Adipose tissue (tissue), 3 donors: Measurements from ENCODE around the gene TMC3. TPM values are rescaled to one million over a fixed set of nuclear protein-coding genes. Genes with fewer than 3 reads are reported as not detected.
"Not testable (repeated sequence)": the region's sequence is repeated elsewhere in the genome, so short reads cannot be mapped to it uniquely, and the experiment has no call there.

Source experiments
- H3K27ac ChIP-seq: one replicate; pipeline ENCODE4 v1.5.1; 2013; ENCODE audit warnings: low read depth, low read length
- WGBS, 3 donors: extraction: QIAGEN DNeasy Blood & Tissue Kit; methylation state at CpG; one replicate each; pipeline ENCODE4 v1.1.7; 2013; 5-methylcytosine and 5-hydroxymethylcytosine counted together
- polyA plus RNA-seq, 3 donors: library from polyadenylated mRNA; stranded (reverse); fragments of 200-250 nt; gene quantifications; one replicate each; pipeline ENCODE4 v1.2.3, GENCODE V29; 2013
- donor health status: healthy with polysubstance abuse.
- donor health status: Bipolar disorder and iron deficiency.
- donor health status: healthy.

The TMC3 gene
- polyA plus RNA-seq, 3 donors: 0.01 TPM; not detected in 2

DNA sequence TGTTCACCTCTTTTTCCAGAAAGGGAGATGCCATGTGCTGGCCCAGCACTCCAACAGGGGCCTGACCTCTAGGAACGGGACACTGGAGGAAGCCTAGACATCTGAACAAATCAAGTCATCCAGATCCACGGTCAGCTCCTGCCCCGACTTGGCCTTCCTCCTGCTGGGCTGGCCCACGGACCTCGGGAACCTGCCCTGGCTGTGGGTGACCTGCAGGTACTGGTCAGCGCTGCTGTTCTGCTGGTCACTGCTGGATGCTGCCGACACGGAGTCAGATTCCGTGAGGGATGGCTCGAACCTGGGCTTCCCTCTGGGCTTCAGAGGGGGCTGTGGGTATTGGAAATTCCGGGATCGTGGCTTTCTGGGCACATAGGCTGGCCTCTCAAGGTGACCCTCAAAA is 41.7 kb downstream of the TMC3 start:
- no peak overlapping the region for H3K27ac ChIP-seq
- WGBS, 3 donors: 93 to 97% (median 97%) methylated on average over 12 of the region's 12 CpGs

DNA sequence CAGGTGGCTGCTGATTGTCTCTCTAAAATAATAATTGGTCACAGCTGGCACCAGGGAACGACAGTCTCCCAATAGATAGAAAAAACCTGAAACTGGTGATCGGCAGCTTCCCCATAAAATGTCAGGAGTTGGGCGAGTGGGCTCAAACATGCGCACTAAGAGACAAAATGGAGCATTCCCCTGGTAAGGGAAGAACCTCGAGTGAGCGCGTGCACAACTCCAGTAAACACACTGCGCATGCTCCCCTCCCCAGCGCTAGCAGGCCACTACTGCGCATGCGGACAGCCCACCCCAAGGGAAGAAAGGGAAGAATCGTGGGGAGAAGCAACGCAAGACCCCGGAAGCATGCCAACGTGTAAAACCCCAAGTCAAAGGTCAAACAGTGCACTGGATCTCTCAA is 42.4 kb downstream of the TMC3 start:
- no peak overlapping the region for H3K27ac ChIP-seq
- 92 to 94% (median 93%) methylated on average over 15 of the region's 15 CpGs for WGBS, 3 donors

DNA sequence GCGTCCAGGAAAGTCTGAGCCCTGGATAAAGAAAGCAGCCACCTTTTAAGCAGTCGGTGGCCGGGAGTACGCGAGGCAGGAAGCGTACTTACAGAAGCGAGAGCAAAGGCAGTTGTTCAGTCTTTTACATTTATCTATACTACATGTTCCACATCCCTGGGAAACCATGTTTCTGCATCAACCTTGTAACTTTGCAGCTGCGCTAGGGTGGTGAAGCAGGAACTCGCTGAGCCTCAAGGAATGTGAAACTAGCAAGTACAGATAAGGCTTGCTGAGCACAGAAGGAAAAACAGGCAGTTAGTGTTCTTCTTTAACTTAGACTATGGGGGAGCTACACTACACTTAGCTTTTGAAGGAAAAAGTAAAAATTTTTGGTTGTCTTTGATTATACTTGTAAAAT is 42.9 kb downstream of the TMC3 start:
- not testable (repeated sequence) for H3K27ac ChIP-seq

DNA sequence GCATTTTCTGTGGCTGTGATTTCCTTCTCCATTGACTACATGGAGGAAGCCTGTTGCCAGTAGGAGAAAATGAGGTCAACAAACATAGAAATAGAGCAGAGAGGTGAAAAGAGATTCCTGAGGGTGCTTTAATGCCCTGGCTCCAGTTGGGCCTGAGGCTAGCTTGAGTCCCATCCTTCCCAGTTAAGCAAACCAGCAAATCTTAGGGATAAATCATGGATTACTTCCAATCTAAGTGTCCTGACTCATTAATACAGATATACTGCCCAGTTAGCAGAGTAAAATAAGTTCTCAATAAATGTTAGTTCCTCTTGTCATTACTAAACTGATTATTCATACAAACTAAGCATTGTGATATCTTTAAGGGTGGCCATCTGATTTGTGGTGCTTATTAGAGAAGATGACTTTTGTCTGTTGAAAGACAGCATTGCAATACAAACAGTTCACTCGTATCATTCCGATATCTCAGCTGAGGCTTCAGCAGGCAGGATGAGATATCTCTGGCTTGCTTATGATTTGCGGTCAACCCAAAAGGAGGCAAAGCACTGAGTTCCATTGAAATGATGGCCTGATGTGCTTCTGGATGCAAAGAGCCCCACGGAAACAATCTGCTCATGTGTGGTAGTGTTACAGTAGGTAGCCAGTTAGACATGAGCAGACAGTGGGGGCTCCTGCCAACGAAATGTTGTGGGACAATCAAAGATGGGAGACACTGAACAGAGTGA is 43.5 kb downstream of the TMC3 start:
- 88 to 90% (median 88%) methylated on average over 5 of the region's 5 CpGs for WGBS, 3 donors
- no peak overlapping the region for H3K27ac ChIP-seq

More for the DNA sequence above, 42.9 kb downstream of the TMC3 start:
- WGBS, 3 donors: 58 to 66% (median 65%) methylated on average over 9 of the region's 9 CpGs

- WGBS, 3 donors: 94 to 100% (median 100%) methylated on average over 2 of the region's 2 CpGs
- no peak overlapping the region for H3K27ac ChIP-seq
Observed at GRCh38 chr15:81329446-81329845, 44.6 kb downstream of the TMC3 start.

DNA sequence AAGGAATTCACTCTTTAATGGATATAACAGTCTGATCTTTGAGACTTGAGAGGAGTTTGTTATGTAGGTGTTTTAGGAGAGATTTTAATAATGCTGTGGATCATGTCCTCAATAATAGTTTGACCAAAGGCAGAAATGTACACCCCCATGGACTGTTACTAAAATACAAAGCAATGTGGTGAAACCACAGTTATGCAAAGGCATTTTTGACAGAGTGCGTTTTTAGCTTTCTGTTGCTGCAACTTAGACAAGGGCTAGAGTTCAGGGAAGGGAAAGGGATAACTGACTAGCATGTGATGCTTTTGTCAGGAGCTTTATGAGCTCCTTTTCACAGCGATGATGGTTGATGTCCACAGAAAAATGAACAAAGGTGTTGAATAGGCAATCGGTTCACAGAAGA is 46.5 kb downstream of the TMC3 start:
- WGBS, 3 donors: 60 to 88% (median 65%) methylated on average over 3 of the region's 3 CpGs
- no peak overlapping the region for H3K27ac ChIP-seq

DNA sequence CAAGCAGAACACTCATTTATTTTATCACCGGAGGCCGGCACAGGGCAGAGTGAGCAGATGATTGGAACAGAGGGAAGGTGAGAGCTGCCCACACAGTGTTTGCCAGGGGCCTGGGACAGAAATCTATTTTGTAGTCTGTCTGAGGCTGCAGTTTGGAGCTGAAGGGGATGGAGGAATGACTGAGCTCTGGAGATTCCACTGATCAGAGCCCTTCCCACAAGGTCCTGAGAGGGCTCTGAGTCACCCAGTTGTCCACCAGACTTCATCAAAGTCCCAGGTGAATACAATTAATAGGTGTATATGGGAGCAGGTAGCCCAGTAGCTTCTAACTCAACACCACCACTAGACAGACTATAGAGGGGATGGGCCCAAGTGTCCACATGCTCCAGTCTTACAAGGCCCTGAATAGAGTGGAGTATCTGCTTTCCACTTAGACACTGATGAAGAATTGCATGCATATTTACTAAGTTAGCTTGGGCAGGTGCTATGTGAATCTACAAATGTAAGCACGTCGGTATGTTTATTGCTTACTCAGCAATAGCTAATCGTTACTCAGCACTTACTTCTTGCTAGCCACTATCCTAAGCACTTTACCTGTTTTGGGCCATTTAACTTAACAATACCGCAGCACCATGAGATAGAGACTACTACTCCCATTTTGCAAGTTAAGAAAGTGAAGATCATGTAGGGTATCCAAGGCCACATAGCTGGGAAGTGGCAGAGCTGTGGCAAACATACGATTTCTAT is 47.4 kb downstream of the TMC3 start:
- no peak overlapping the region for H3K27ac ChIP-seq
- WGBS, 3 donors: 65 to 88% (median 86%) methylated on average over 7 of the region's 7 CpGs

- no peak within 1 kb of the TSS for H3K27ac ChIP-seq
- WGBS, 3 donors: 0 to 1% (median 1%) methylated on average over 65 to 67 of the region's 67 CpGs
Observed at GRCh38 chr15:81323944-81324881, 49.8 kb downstream of the TMC3 start, which contains the start of gene STARD5. Gene STARD5, minus strand, starts transcription at chr15:81324141. Its CDS starts 42 bp downstream, at chr15:81324099.

DNA sequence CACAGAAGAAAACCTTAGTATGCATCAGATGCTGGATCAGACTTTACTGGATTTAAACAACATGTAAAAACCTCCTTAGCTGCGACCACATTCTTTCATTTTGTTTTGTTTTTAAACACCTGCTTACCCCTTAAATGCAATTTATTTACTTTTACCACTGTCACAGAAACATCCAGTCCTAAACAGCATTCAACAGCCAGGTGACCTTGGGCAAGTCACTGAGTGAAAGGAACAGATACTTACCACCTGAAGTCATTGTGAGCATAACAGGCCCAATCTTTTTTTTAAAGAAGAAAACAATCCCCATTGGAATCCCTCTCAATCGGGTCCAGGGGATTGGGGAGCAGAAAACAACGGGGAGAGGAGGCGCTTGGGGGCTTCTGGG is 50.5 kb downstream of the TMC3 start:
- no peak overlapping the region for H3K27ac ChIP-seq
- 10 to 15% (median 14%) methylated on average over 4 of the region's 4 CpGs for WGBS, 3 donors

DNA sequence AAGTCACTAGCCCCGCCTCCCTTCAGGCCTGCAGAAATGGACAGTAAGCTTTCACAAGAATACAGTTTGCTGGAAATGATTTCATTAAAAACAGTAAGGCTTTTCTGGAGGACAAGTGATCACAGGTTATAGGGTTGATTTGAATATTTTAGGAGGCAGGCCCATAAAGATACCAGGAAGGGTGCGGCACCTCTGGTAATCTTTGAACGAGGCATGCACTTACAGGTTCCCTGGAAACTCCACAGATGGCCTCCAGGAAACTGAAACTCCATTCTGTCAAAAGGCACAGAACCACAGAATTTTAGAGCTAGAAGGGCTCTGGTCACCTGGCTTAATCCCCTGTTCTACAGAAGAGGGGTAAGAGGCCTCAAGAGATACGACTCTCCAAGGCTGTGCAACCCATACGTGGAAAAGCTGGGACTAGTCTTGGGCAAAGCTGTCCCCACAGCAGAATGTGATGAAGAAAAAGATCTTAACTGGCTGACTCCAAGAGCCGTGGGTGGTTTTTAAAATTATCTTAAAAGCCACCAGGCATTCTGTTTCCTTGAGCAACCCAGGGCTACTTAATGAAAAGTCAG is 51.2 kb downstream of the TMC3 start:
- H3K27ac ChIP-seq: no peak overlapping the region
- 58 to 63% (median 63%) methylated on average over 6 of the region's 6 CpGs for WGBS, 3 donors

DNA sequence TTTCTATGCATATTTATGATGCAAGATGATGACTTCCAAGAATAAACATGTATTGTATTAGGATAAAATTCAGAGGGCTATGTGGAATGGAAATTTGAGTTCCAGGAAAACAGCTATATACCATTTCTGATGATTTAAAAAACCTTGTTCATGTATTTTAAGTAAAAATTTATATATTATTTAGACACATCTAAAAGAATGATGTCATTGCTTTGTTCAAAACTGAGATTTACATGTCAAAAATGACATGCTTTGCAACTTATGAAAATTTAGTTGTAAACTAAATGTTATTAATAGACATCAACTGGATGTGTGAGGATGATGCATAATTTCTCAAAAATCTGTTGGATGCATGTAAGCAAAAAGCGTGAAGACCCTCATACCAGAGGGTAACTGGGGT is 52.3 kb downstream of the TMC3 start:
- WGBS, 3 donors: 96 to 100% (median 100%) methylated on average over 1 of the region's 1 CpG
- no peak overlapping the region for H3K27ac ChIP-seq

DNA sequence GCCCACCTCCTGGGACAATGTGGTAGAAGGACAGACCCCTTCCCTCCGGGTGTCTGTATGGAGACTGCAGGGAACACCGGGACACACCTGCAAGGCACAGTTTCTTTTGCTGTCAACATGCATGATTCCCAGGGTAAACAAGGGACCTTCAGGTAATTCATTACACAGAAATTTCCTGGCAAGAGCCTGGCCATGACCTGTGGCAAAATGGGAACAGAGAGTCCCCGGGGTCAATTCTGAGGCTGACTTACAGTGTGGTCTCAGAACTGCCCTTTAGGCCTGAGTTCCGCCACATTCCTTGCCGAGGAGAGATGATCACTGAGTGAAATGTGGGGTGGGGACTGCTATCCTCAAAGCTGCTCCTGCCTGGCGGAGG is 56.4 kb downstream of the TMC3 start:
- WGBS, 3 donors: 91 to 94% (median 92%) methylated on average over 6 of the region's 6 CpGs
- no peak overlapping the region for H3K27ac ChIP-seq

DNA sequence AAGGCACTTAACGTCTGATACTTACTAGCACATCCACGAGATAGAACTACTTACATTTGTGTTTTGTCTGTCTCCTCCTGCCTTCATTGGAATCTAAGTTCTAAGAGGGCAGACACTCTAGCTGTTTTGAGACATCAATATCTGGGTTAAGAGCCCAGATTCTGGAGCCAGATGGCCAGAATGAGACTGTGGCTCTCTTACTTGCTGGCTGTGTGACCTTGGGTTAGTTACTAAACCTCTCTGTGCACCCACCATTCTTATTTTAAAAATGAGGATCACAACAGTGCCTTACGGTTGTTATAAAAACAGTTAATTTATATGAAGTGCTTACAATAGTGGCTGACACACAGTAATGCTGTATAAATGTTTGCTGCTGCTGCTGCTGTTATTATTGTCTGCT is 57.7 kb downstream of the TMC3 start:
- H3K27ac ChIP-seq: no peak overlapping the region
- 84 to 92% (median 90%) methylated on average over 3 of the region's 3 CpGs for WGBS, 3 donors

- WGBS, 3 donors: 88 to 91% (median 91%) methylated on average over 14 of the region's 14 CpGs
- H3K27ac ChIP-seq: no peak overlapping the region
Observed at GRCh38 chr15:81315452-81316175, 58.4 kb downstream of the TMC3 start.

GRCh38 chr15:81314378-81314777 is 59.6 kb downstream of the TMC3 start:
- H3K27ac ChIP-seq: no peak overlapping the region
- 85 to 92% (median 92%) methylated on average over 5 of the region's 5 CpGs for WGBS, 3 donors

- H3K27ac ChIP-seq: no peak overlapping the region
Observed at GRCh38 chr15:81313686-81314085, 60.3 kb downstream of the TMC3 start.

GRCh38 chr15:81312790-81313543 is 61.0 kb downstream of the TMC3 start:
- WGBS, 3 donors: 56 to 84% (median 61%) methylated on average over 22 of the region's 22 CpGs
- no peak overlapping the region for H3K27ac ChIP-seq

More at GRCh38 chr15:81313686-81314085, 60.3 kb downstream of the TMC3 start:
- 78 to 85% (median 79%) methylated on average over 5 of the region's 5 CpGs for WGBS, 3 donors
